ENCODE results near the gene FAM3C.
"Not testable (repeated sequence)": the region's sequence is repeated elsewhere in the genome, so short reads cannot be mapped to it uniquely, and the experiment has no call there.

FAM3C gene

GRCh38 chr7:121395961-121396757 is at the start of gene FAM3C:
FAM3C (minus strand) TSS chr7:121396308; CDS start chr7:121382969, 13,339 bp downstream.
- peak; percentile 95 for DNase-seq

GRCh38 chr7:121442845-121443244 is 46.7 kb upstream of the FAM3C start:
- DNase-seq, result no peak

- no peak for DNase-seq
Measured at GRCh38 chr7:121440857-121441503, 44.9 kb upstream of the FAM3C start.

- DNase-seq, result peak; percentile 57
Measured at GRCh38 chr7:121438043-121438955, 42.2 kb upstream of the FAM3C start.

- no peak for DNase-seq
Measured at GRCh38 chr7:121437470-121437869, 41.4 kb upstream of the FAM3C start.

GRCh38 chr7:121436688-121437087 is 40.6 kb upstream of the FAM3C start:
- no peak for DNase-seq

- no peak for DNase-seq
Measured at GRCh38 chr7:121436136-121436535, 40.0 kb upstream of the FAM3C start.

GRCh38 chr7:121433775-121434174 is 37.7 kb upstream of the FAM3C start:
- no peak for DNase-seq

GRCh38 chr7:121432486-121432885 is 36.4 kb upstream of the FAM3C start:
- DNase-seq, result not testable (repeated sequence)

GRCh38 chr7:121431996-121432395 is 35.9 kb upstream of the FAM3C start:
- no peak for DNase-seq

GRCh38 chr7:121431389-121431995 is 35.4 kb upstream of the FAM3C start:
- no peak for DNase-seq

GRCh38 chr7:121430558-121430957 is 34.5 kb upstream of the FAM3C start:
- DNase-seq, result no peak

- DNase-seq, result no peak
Measured at GRCh38 chr7:121429798-121430197, 33.7 kb upstream of the FAM3C start.

- no peak for DNase-seq
Measured at GRCh38 chr7:121428855-121429489, 32.9 kb upstream of the FAM3C start.

- not testable (repeated sequence) for DNase-seq
Measured at GRCh38 chr7:121421743-121422142, 25.6 kb upstream of the FAM3C start.

GRCh38 chr7:121420976-121421375 is 24.9 kb upstream of the FAM3C start:
- no peak for DNase-seq

- no peak for DNase-seq
Measured at GRCh38 chr7:121419201-121420148, 23.4 kb upstream of the FAM3C start.

GRCh38 chr7:121416533-121416932 is 20.4 kb upstream of the FAM3C start:
- DNase-seq, result no peak

- DNase-seq, result no peak
Measured at GRCh38 chr7:121414436-121414835, 18.3 kb upstream of the FAM3C start.

GRCh38 chr7:121411597-121411979 is 15.5 kb upstream of the FAM3C start:
- no peak for DNase-seq

All from right forelimb (tissue), 1 donor.